ENCODE measurements around the gene ZNF136.

The ZNF136 gene

GRCh38 chr19:12205296-12205695, 42.4 kb downstream of the ZNF136 start:
- H3K27ac ChIP-seq (ENCODE audit: low read length), result no peak overlapping the region
- H3K4me3 ChIP-seq (ENCODE audit: low read length), result no peak overlapping the region
- H2AFZ ChIP-seq (ENCODE audit: low read depth, low read length), result no peak overlapping the region
- H3K9me3 ChIP-seq (ENCODE audit: insufficient read depth, low read length), result peaks cover 28% of the 10 kb centered on the region
- H3K9ac ChIP-seq (ENCODE audit: low read length), result no peak overlapping the region
- TF ChIP-seq EZH2phosphoT487 (IDR thresholded peaks at IDR 0.05; ENCODE audit: low read depth), result no peak
- TF ChIP-seq CTCF (IDR thresholded peaks at IDR 0.05; ENCODE audit: low read depth, low read length), result no peak
- peaks cover 59% of the 10 kb centered on the region for H3K36me3 ChIP-seq (replicated peaks; ENCODE audit: low read depth, low read length)
- no peak overlapping the region for H3K4me2 ChIP-seq (ENCODE audit: low read length)
- H3K27me3 ChIP-seq (ENCODE audit: low read depth, low read length), result no peaks in the 10 kb centered on the region
- peaks cover 2% of the 10 kb centered on the region; the same call in 1 of the 2 replicates for H3K4me1 ChIP-seq (ENCODE audit: low read length)
- peaks cover 16% of the 10 kb centered on the region for H3K79me2 ChIP-seq (ENCODE audit: low read length)
- no peaks in the 10 kb centered on the region for H4K20me1 ChIP-seq (ENCODE audit: insufficient read depth, low read length)

GRCh38 chr19:12208221-12208620, 45.3 kb downstream of the ZNF136 start:
- TF ChIP-seq EZH2phosphoT487 (IDR thresholded peaks at IDR 0.05; ENCODE audit: low read depth) (no peak), CTCF (IDR thresholded peaks at IDR 0.05; ENCODE audit: low read depth, low read length) (no peak)
- peaks cover 2% of the 10 kb centered on the region; the same call in 1 of the 2 replicates for H3K4me1 ChIP-seq (ENCODE audit: low read length)
- peaks cover 3% of the 10 kb centered on the region; the same call in 1 of the 2 replicates for H3K79me2 ChIP-seq (ENCODE audit: low read length)
- no peaks in the 10 kb centered on the region for H4K20me1 ChIP-seq (ENCODE audit: insufficient read depth, low read length)
- no peak overlapping the region for H2AFZ ChIP-seq (ENCODE audit: low read depth, low read length)
- peaks cover 32% of the 10 kb centered on the region for H3K9me3 ChIP-seq (ENCODE audit: insufficient read depth, low read length)
- no peaks in the 10 kb centered on the region for H3K27me3 ChIP-seq (ENCODE audit: low read depth, low read length)
- H3K9ac ChIP-seq (ENCODE audit: low read length), result no peak overlapping the region
- no peak overlapping the region for H3K4me2 ChIP-seq (ENCODE audit: low read length)
- H3K36me3 ChIP-seq (replicated peaks; ENCODE audit: low read depth, low read length), result peaks cover 66% of the 10 kb centered on the region
- no peak overlapping the region for H3K27ac ChIP-seq (ENCODE audit: low read length)
- H3K4me3 ChIP-seq (ENCODE audit: low read length), result no peak overlapping the region

- no peak overlapping the region for H3K4me3 ChIP-seq (ENCODE audit: low read length)
- no peak for TF ChIP-seq EZH2phosphoT487 (IDR thresholded peaks at IDR 0.05; ENCODE audit: low read depth)
- TF ChIP-seq CTCF (IDR thresholded peaks at IDR 0.05; ENCODE audit: low read depth, low read length), result no peak
- H3K27ac ChIP-seq (ENCODE audit: low read length), result no peak overlapping the region
- H3K36me3 ChIP-seq (replicated peaks; ENCODE audit: low read depth, low read length), result peaks cover 51% of the 10 kb centered on the region
- H2AFZ ChIP-seq (ENCODE audit: low read depth, low read length), result no peak overlapping the region
- H3K4me2 ChIP-seq (ENCODE audit: low read length), result no peak overlapping the region
- no peak overlapping the region for H3K9ac ChIP-seq (ENCODE audit: low read length)
- H3K27me3 ChIP-seq (ENCODE audit: low read depth, low read length), result no peaks in the 10 kb centered on the region
- H3K79me2 ChIP-seq (ENCODE audit: low read length), result peaks cover 3% of the 10 kb centered on the region; the same call in 1 of the 2 replicates
- H4K20me1 ChIP-seq (ENCODE audit: insufficient read depth, low read length), result no peaks in the 10 kb centered on the region
- peaks cover 37% of the 10 kb centered on the region for H3K9me3 ChIP-seq (ENCODE audit: insufficient read depth, low read length)
- no peaks in the 10 kb centered on the region for H3K4me1 ChIP-seq (ENCODE audit: low read length)
These were observed 54.4 kb downstream of the ZNF136 start for GRCh38 chr19:12217332-12217731.

GRCh38 chr19:12222980-12223630, 60.2 kb downstream of the ZNF136 start:
- Histone ChIP-seq H3K79me2 (ENCODE audit: low read length) (peaks cover 3% of the 10 kb centered on the region; the same call in 1 of the 2 replicates), H3K9ac (ENCODE audit: low read length) (no peak overlapping the region)

More at GRCh38 chr19:12222980-12223630, 60.2 kb downstream of the ZNF136 start:
- Histone ChIP-seq H3K4me1 (ENCODE audit: low read length) (no peaks in the 10 kb centered on the region), H3K9me3 (ENCODE audit: insufficient read depth, low read length) (peaks cover 10% of the 10 kb centered on the region), H3K4me3 (ENCODE audit: low read length) (no peak overlapping the region), H2AFZ (ENCODE audit: low read depth, low read length) (no peak overlapping the region), H4K20me1 (ENCODE audit: insufficient read depth, low read length) (no peaks in the 10 kb centered on the region), H3K36me3 (replicated peaks; ENCODE audit: low read depth, low read length) (peaks cover 54% of the 10 kb centered on the region), H3K27ac (ENCODE audit: low read length) (no peak overlapping the region), H3K4me2 (ENCODE audit: low read length) (no peak overlapping the region), H3K27me3 (ENCODE audit: low read depth, low read length) (no peaks in the 10 kb centered on the region)
- TF ChIP-seq CTCF (IDR thresholded peaks at IDR 0.05; ENCODE audit: low read depth, low read length), result no peak

Data from OCI-LY3 (cell line).